Hepatocyte (in vitro differentiated cells): ENCODE data around the gene WBP2NL. TPM values are rescaled to one million over a fixed set of nuclear protein-coding genes. Genes with fewer than 3 reads are reported as not detected.

Experiments
- DNase-seq: peaks from one replicate; pipeline ENCODE4 v3.0.0-alpha.2; 2016; ENCODE audit warnings: low spot score
- H2AFZ ChIP-seq: fragments of 200-600 bp; sonication (generic); 2 replicates; pipeline ENCODE4 v1.6.0; 2016; ENCODE audit warnings: antibody characterized with exemption, mild to moderate bottlenecking
- H3K27ac ChIP-seq: fragments of 200-600 bp; sonication (generic); 2 replicates; pipeline ENCODE4 v1.5.1; 2016; ENCODE audit warnings: mild to moderate bottlenecking
- H3K27me3 ChIP-seq: fragments of 200-600 bp; sonication (generic); 2 replicates; pipeline ENCODE4 v1.6.1; 2016
- H3K36me3 ChIP-seq: fragments of 200-600 bp; sonication (generic); replicated peaks from 2 replicates; pipeline ENCODE4 v1.5.1; 2016; ENCODE audit warnings: low read depth; ENCODE audit not compliant: insufficient read depth
- H3K4me1 ChIP-seq: fragments of 200-600 bp; sonication (generic); 2 replicates; pipeline ENCODE4 v1.5.1; 2016; ENCODE audit warnings: mild to moderate bottlenecking, moderate library complexity; ENCODE audit not compliant: insufficient read depth
- H3K4me2 ChIP-seq: fragments of 200-600 bp; sonication (generic); 2 replicates; pipeline ENCODE4 v1.6.0; 2016
- H3K4me3 ChIP-seq: fragments of 200-600 bp; sonication (generic); 2 replicates; pipeline ENCODE4 v1.5.1; 2016; ENCODE audit warnings: mild to moderate bottlenecking
- H3K79me2 ChIP-seq: fragments of 200-600 bp; sonication (generic); 2 replicates; pipeline ENCODE4 v1.6.0; 2017; ENCODE audit warnings: mild to moderate bottlenecking
- H3K9me2 ChIP-seq: fragments of 200-600 bp; sonication (generic); replicated peaks from 2 replicates; pipeline ENCODE4 v1.6.0; 2017; ENCODE audit warnings: mild to moderate bottlenecking; ENCODE audit not compliant: insufficient read depth
- H3K9me3 ChIP-seq: fragments of 200-600 bp; sonication (generic); 2 replicates; pipeline ENCODE4 v1.5.1; 2016; ENCODE audit warnings: low read depth, mild to moderate bottlenecking
- H4K20me1 ChIP-seq: fragments of 200-600 bp; sonication (generic); 2 replicates; pipeline ENCODE4 v1.6.0; 2016; ENCODE audit warnings: mild to moderate bottlenecking; ENCODE audit not compliant: insufficient read depth, poor library complexity, severe bottlenecking
- CTCF ChIP-seq: fragments of 200-600 bp; sonication (generic); IDR thresholded peaks from 2 replicates; pipeline ENCODE4 v1.5.1; 2016; ENCODE audit warnings: antibody characterized with exemption, mild to moderate bottlenecking; ENCODE audit not compliant: poor library complexity
- EZH2 ChIP-seq: fragments of 200-600 bp; sonication (generic); IDR thresholded peaks from 2 replicates; pipeline ENCODE4 v1.6.1; 2016; ENCODE audit warnings: antibody characterized with exemption, mild to moderate bottlenecking, borderline replicate concordance
- EZH2phosphoT487 ChIP-seq: fragments of 200-600 bp; sonication (generic); IDR thresholded peaks from one replicate; pipeline ENCODE4 v1.6.1; 2018; ENCODE audit warnings: antibody characterized with exemption, mild to moderate bottlenecking, low read depth, moderate library complexity; ENCODE audit not compliant: unreplicated experiment, severe bottlenecking
- WGBS: methylation state at CpG from one replicate; pipeline ENCODE4 v1.1.6; 2016; ENCODE audit warnings: low lambda C conversion rate; ENCODE audit errors: missing lambda C conversion rate; 5-methylcytosine and 5-hydroxymethylcytosine counted together
- polyA plus RNA-seq: library from polyadenylated mRNA; unstranded; fragments of >200 nt; fragmentation: Nextera tagmentation; extraction: Ambion mirVana; gene quantifications from 2 replicates; pipeline ENCODE4 v1.2.1, GENCODE V29; 2016
- total RNA-seq: library from RNA; depleted of rRNA; stranded (reverse); fragments of >200 nt; gene quantifications from 2 replicates; pipeline ENCODE4 v1.2.3, GENCODE V29; 2014

The WBP2NL gene
- total and polyA plus RNA-seq, 2 experiments from 2014 or later = not detected

- no peak overlapping the region for H3K27ac ChIP-seq
- H4K20me1 ChIP-seq = no peaks in the 10 kb centered on the region
- H3K79me2 ChIP-seq = peaks cover 7% of the 10 kb centered on the region
- no peaks in the 10 kb centered on the region for H3K36me3 ChIP-seq
- H3K4me3 ChIP-seq = no peak overlapping the region
- TF ChIP-seq EZH2phosphoT487 (no peak), CTCF (no peak), EZH2 (no peak)
- no peak overlapping the region for H2AFZ ChIP-seq
- no peaks in the 10 kb centered on the region for H3K9me2 ChIP-seq
- H3K4me2 ChIP-seq = no peak overlapping the region
- WGBS = 93% methylated on average over 8 of the region's 8 CpGs
- no peaks in the 10 kb centered on the region for H3K9me3 ChIP-seq
- H3K4me1 ChIP-seq = peaks cover 13% of the 10 kb centered on the region
- H3K27me3 ChIP-seq = no peaks in the 10 kb centered on the region
- no peak for DNase-seq
Observed at GRCh38 chr22:42072606-42073330, 74.2 kb downstream of the WBP2NL start.

- no peak overlapping the region for H3K4me3 ChIP-seq
- WGBS = 97% methylated on average over 14 of the region's 14 CpGs
- peak overlapping the region; percentile 78 for H3K4me2 ChIP-seq
- no peak for DNase-seq
- no peaks in the 10 kb centered on the region for H3K9me3 ChIP-seq
- no peaks in the 10 kb centered on the region for H4K20me1 ChIP-seq
- peaks cover 7% of the 10 kb centered on the region for H3K79me2 ChIP-seq
- H3K9me2 ChIP-seq = no peaks in the 10 kb centered on the region
- TF ChIP-seq CTCF = no peak
- TF ChIP-seq EZH2 = no peak
- TF ChIP-seq EZH2phosphoT487 = no peak
- peaks cover 15% of the 10 kb centered on the region for H3K4me1 ChIP-seq
- no peaks in the 10 kb centered on the region for H3K27me3 ChIP-seq
- H2AFZ ChIP-seq = peak overlapping the region; percentile 68
- H3K36me3 ChIP-seq = no peaks in the 10 kb centered on the region
- H3K27ac ChIP-seq = peak overlapping the region; percentile 86
Observed at GRCh38 chr22:42073621-42074041, 75.0 kb downstream of the WBP2NL start.

- Histone ChIP-seq H3K79me2 (peaks cover 2% of the 10 kb centered on the region), H3K27ac (peak within 1 kb of the TSS; percentile 86), H3K4me2 (peak within 1 kb of the TSS; percentile 78), H3K4me1 (peaks cover 20% of the 10 kb centered on the region), H3K9me2 (no peaks in the 10 kb centered on the region), H3K9me3 (no peaks in the 10 kb centered on the region), H2AFZ (peak within 1 kb of the TSS; percentile 68), H4K20me1 (no peaks in the 10 kb centered on the region), H3K36me3 (no peaks in the 10 kb centered on the region), H3K4me3 (no peak within 1 kb of the TSS), H3K27me3 (no peaks in the 10 kb centered on the region)
- TF ChIP-seq EZH2phosphoT487 (no peak), EZH2 (no peak), CTCF (peak; percentile 21)
- WGBS = 47% methylated on average over 25 of the region's 55 CpGs
- peak; percentile 52 for DNase-seq
Observed at GRCh38 chr22:42074132-42074811, 75.7 kb downstream of the WBP2NL start, which contains the start of gene PHETA2. Gene PHETA2 (plus strand): TSS chr22:42074248. CDS start chr22:42077294, 3,046 bp downstream.
